Large intestine (tissue), 3 donors: Measurements from ENCODE around the gene PTRH1. TPM values are rescaled to one million over a fixed set of nuclear protein-coding genes. Genes with fewer than 3 reads are reported as not detected.

ENCODE experiments used
- DNase-seq, 2 donors: peaks; one replicate each; pipeline versions ENCODE4 v3.0.0 to v3.0.0-alpha.2; 2013
- H3K27ac ChIP-seq: one replicate; pipeline ENCODE4 v1.5.1; 2013; ENCODE audit warnings: low read length
- H3K27me3 ChIP-seq: 2 replicates; pipeline ENCODE4 v1.6.1; 2013; ENCODE audit warnings: low read length; ENCODE audit not compliant: control insufficient read depth, insufficient read depth
- H3K36me3 ChIP-seq: 2 replicates; pipeline ENCODE4 v1.6.1; 2013; ENCODE audit warnings: low read length; ENCODE audit not compliant: control insufficient read depth, insufficient read depth
- H3K4me1 ChIP-seq: one replicate; pipeline ENCODE4 v1.6.1; 2013; ENCODE audit warnings: low read length; ENCODE audit not compliant: control insufficient read depth, insufficient read depth
- H3K4me3 ChIP-seq: one replicate; pipeline ENCODE4 v1.5.1; 2013; ENCODE audit warnings: low read length
- H3K9me3 ChIP-seq: one replicate; pipeline ENCODE4 v1.6.1; 2013; ENCODE audit warnings: mild to moderate bottlenecking, low read depth, low read length, moderate library complexity; ENCODE audit not compliant: control insufficient read depth
- WGBS: methylation state at CpG from one replicate; pipeline ENCODE4 v1.1.5; 2013; ENCODE audit warnings: low lambda C conversion rate; ENCODE audit not compliant: insufficient coverage; 5-methylcytosine and 5-hydroxymethylcytosine counted together
- polyA plus RNA-seq: library from polyadenylated mRNA; unstranded; fragments of 120-200 nt; gene quantifications from one replicate; pipeline ENCODE4 v1.2.1, GENCODE V29; 2013

PTRH1 gene
- polyA plus RNA-seq, 1 donor = 9.3 TPM

DNA sequence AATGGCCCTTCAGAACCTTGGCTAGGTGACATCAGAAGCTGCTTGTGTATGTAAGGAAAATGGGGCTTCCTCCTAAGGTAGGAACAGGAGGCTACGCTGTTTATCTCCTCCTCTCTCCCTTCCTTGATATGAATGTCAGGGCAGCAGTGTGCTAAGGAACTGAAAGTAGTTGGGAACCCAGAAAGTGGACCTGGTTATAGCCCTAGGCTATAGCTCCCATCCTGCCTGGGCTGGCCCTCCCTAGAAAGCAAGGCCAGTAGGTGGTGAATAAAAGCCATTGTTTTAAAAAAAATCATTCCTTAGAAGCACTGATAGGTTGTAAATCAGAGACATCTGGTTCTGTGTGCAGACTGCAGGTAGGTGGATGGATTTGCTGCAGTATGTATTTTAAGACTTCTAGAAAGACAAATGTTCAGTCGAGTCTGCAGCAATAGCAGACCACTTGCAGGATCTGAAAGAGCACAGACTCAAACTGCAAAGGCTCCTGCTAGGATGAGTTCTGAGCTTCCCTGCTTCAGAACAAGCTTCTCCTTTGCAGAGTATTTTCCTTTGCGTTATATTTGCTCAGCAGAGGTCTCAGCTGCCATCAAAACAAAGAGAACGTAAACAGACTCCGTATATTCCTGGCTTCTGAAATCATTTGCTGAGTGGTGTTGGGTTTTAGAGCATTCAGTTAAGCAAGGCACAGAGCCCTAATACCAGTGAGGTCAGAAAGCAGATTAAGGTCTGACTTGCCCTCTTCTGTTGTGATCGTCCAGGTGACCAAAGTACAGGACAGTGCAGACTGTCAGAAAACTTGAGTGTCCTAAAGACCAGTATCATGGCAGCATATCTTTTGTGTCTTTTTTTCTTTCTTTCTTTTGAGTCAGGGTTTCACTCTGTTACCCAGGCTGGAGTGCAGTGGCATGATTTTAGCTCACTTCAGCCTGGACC is 28.7 kb downstream of the PTRH1 start:
- Histone ChIP-seq H3K27ac (no peak overlapping the region), H3K4me1 (no peaks in the 10 kb centered on the region)

GRCh38 chr9:127684576-127684975 is 30.9 kb downstream of the PTRH1 start:
- WGBS = no CpG with 5 or more reads among the region's 4 CpGs
- peaks cover 32% of the 10 kb centered on the region for H3K36me3 ChIP-seq
- H3K4me3 ChIP-seq = no peak overlapping the region
- H3K27ac ChIP-seq = no peak overlapping the region
- H3K4me1 ChIP-seq = no peaks in the 10 kb centered on the region
- no peaks in the 10 kb centered on the region for H3K27me3 ChIP-seq
- H3K9me3 ChIP-seq = no peaks in the 10 kb centered on the region
- DNase-seq = no peak

More for the DNA sequence above, 28.7 kb downstream of the PTRH1 start:
- 100% methylated on average over 1 of the region's 6 CpGs for WGBS
- peaks cover 31% of the 10 kb centered on the region for H3K36me3 ChIP-seq
- H3K9me3 ChIP-seq = no peaks in the 10 kb centered on the region
- no peak for DNase-seq
- H3K4me3 ChIP-seq = no peak overlapping the region
- no peaks in the 10 kb centered on the region for H3K27me3 ChIP-seq

- H3K36me3 ChIP-seq = peaks cover 34% of the 10 kb centered on the region
- no peaks in the 10 kb centered on the region for H3K9me3 ChIP-seq
- no peaks in the 10 kb centered on the region for H3K4me1 ChIP-seq
- H3K27me3 ChIP-seq = no peaks in the 10 kb centered on the region
- H3K4me3 ChIP-seq = no peak overlapping the region
- WGBS = no CpG with 5 or more reads among the region's 5 CpGs
- no peak overlapping the region for H3K27ac ChIP-seq
- DNase-seq = no peak
Observed at GRCh38 chr9:127683723-127684122, 31.7 kb downstream of the PTRH1 start.

DNA sequence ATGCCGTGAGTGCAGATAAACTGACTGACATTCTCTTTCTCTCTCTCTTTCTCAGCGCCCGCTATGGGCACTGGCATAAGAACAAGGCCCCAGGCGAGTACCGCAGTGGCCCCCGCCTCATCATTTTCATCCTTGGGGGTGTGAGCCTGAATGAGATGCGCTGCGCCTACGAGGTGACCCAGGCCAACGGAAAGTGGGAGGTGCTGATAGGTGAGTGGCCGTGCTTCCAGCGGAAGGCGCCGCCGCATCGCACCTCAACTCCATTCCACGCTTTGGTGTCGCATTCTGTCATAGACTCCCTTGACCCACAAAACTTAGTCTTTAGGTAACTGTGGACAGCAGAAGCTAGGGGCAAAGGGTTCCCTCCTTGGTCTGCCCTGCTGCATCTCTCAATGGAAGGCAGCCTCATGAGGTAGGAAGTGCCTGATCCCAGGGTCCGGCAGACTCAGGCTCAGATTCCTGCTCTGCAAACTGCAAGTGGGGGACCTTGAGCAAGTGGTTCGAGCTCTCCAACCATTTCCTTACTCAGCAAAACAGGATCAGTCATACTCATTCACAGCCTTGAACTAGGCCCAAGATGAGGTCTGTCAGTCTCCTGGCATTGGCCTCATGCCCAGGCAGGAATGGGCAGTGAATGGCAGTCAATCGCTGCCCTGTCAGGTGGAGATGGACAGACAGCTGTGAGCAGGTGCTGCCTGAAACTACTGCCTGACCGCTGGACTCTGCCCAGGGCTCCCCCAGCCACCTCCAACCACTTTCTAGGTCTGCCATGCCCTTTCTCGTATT is 32.9 kb downstream of the PTRH1 start:
- no CpG with 5 or more reads among the region's 23 CpGs for WGBS
- Histone ChIP-seq H3K27ac (no peak overlapping the region), H3K4me3 (no peak overlapping the region), H3K4me1 (no peaks in the 10 kb centered on the region), H3K36me3 (peaks cover 34% of the 10 kb centered on the region), H3K9me3 (no peaks in the 10 kb centered on the region), H3K27me3 (no peaks in the 10 kb centered on the region)
- DNase-seq = no peak

GRCh38 chr9:127680846-127681245 is 34.6 kb downstream of the PTRH1 start:
- WGBS = no CpG with 5 or more reads among the region's 9 CpGs

GRCh38 chr9:127680226-127680625 is 35.2 kb downstream of the PTRH1 start:
- no CpG with 5 or more reads among the region's 11 CpGs for WGBS
- H3K4me1 ChIP-seq = no peaks in the 10 kb centered on the region
- peaks cover 44% of the 10 kb centered on the region for H3K36me3 ChIP-seq
- no peak overlapping the region for H3K4me3 ChIP-seq
- no peak for DNase-seq
- no peaks in the 10 kb centered on the region for H3K9me3 ChIP-seq
- H3K27ac ChIP-seq = no peak overlapping the region
- no peaks in the 10 kb centered on the region for H3K27me3 ChIP-seq

More at GRCh38 chr9:127680846-127681245, 34.6 kb downstream of the PTRH1 start:
- no peaks in the 10 kb centered on the region for H3K9me3 ChIP-seq
- H3K36me3 ChIP-seq = peaks cover 42% of the 10 kb centered on the region
- DNase-seq = no peak
- no peaks in the 10 kb centered on the region for H3K4me1 ChIP-seq
- no peak overlapping the region for H3K4me3 ChIP-seq
- H3K27me3 ChIP-seq = no peaks in the 10 kb centered on the region
- H3K27ac ChIP-seq = no peak overlapping the region

GRCh38 chr9:127679506-127679905 is 36.0 kb downstream of the PTRH1 start:
- Histone ChIP-seq H3K4me3 (no peak overlapping the region), H3K27me3 (no peaks in the 10 kb centered on the region), H3K9me3 (no peaks in the 10 kb centered on the region), H3K27ac (no peak overlapping the region), H3K36me3 (peaks cover 41% of the 10 kb centered on the region), H3K4me1 (no peaks in the 10 kb centered on the region)
- no peak for DNase-seq
- no CpG with 5 or more reads among the region's 2 CpGs for WGBS

DNA sequence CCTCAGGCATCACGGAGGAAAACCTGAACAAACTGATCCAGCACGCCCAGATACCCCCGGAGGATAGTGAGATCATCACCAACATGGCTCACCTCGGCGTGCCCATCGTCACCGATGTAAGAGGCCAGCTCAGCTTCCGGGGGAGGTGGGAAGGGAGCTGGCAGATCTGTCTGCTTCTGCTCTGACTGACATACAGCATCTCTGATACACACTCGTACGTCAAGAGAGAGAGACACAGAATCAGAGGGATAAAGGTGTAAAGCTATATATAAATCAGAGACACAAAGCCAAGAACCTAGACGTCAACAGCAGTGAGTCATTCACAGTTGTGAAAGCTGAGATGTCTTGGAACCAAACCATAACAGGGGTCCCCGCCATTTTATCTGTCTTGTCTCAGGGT is 38.8 kb downstream of the PTRH1 start:
- no peaks in the 10 kb centered on the region for H3K4me1 ChIP-seq
- no peak for DNase-seq
- H3K4me3 ChIP-seq = no peak overlapping the region
- no peak overlapping the region for H3K27ac ChIP-seq
- 92% methylated on average over 2 of the region's 12 CpGs for WGBS
- no peaks in the 10 kb centered on the region for H3K9me3 ChIP-seq
- no peaks in the 10 kb centered on the region for H3K27me3 ChIP-seq
- H3K36me3 ChIP-seq = peaks cover 40% of the 10 kb centered on the region

GRCh38 chr9:127673234-127673633 is 42.2 kb downstream of the PTRH1 start:
- Histone ChIP-seq H3K27ac (no peak overlapping the region), H3K36me3 (peaks cover 29% of the 10 kb centered on the region), H3K27me3 (no peaks in the 10 kb centered on the region), H3K4me1 (no peaks in the 10 kb centered on the region), H3K9me3 (no peaks in the 10 kb centered on the region), H3K4me3 (no peak overlapping the region)
- DNase-seq = no peak
- WGBS = no CpG with 5 or more reads among the region's 7 CpGs

DNA sequence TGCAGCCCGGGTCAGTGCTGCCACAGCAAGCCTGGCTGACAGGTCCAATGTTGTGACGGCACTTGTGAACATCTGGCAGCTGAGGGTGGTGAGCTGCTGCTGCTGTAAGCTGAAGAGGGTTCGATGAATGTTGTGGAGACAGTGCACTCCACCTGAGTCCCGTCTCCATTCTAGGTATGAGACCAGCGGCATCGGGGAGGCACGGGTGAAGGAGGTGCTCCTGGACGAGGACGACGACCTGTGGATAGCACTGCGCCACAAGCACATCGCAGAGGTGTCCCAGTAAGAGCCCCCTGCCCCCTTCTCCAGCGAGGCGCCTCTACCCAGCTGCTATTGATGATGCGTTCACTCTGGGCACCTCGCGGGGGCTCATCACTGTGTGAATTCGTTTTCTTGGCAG is 47.6 kb downstream of the PTRH1 start:
- H3K36me3 ChIP-seq = peaks cover 34% of the 10 kb centered on the region
- no peaks in the 10 kb centered on the region for H3K27me3 ChIP-seq
- no peaks in the 10 kb centered on the region for H3K9me3 ChIP-seq
- DNase-seq = no peak
- H3K4me1 ChIP-seq = peaks cover 12% of the 10 kb centered on the region
- WGBS = no CpG with 5 or more reads among the region's 18 CpGs
- no peak overlapping the region for H3K4me3 ChIP-seq
- no peak overlapping the region for H3K27ac ChIP-seq
